ENCODE results near the gene NUDT4.

GRCh38 chr12:93347054-93347785 is 30.5 kb upstream of the NUDT4 start:
- TF ChIP-seq CTCF (conservative IDR thresholded peaks at IDR 0.05; ENCODE audit: low read depth, low read length) (no peak), EZH2phosphoT487 (IDR thresholded peaks at IDR 0.05; ENCODE audit: borderline replicate concordance, low read length) (no peak), EZH2 (IDR thresholded peaks at IDR 0.05; ENCODE audit: low read length, unreplicated experiment) (no peak)

Measured in PC-3 (cell line).